Epithelial cell of esophagus (primary cell): ENCODE measurements around the gene NDUFS6.

ENCODE experiments used
- DNase-seq: peaks from one replicate; pipeline ENCODE4 v3.0.0; 2010; ENCODE audit warnings: low read depth
- H3K4me3 ChIP-seq: 2 replicates; pipeline ENCODE4 v1.5.1; 2011; ENCODE audit warnings: mild to moderate bottlenecking, low read length, control low read depth
- CTCF ChIP-seq: IDR thresholded peaks from 2 replicates; pipeline ENCODE4 v1.5.1; 2011; ENCODE audit warnings: low read depth, mild to moderate bottlenecking, low read length, control low read depth, inconsistent platforms; ENCODE audit not compliant: insufficient read depth; ENCODE audit errors: missing control alignments

Gene NDUFS6

GRCh38 chr5:1779782-1780613, 21.2 kb upstream of the NDUFS6 start:
- TF ChIP-seq CTCF, result no peak
- no peak overlapping the region for H3K4me3 ChIP-seq
- DNase-seq, result no peak

GRCh38 chr5:1780614-1780930, 20.6 kb upstream of the NDUFS6 start:
- no peak overlapping the region for H3K4me3 ChIP-seq
- DNase-seq, result no peak
- TF ChIP-seq CTCF, result no peak

DNA sequence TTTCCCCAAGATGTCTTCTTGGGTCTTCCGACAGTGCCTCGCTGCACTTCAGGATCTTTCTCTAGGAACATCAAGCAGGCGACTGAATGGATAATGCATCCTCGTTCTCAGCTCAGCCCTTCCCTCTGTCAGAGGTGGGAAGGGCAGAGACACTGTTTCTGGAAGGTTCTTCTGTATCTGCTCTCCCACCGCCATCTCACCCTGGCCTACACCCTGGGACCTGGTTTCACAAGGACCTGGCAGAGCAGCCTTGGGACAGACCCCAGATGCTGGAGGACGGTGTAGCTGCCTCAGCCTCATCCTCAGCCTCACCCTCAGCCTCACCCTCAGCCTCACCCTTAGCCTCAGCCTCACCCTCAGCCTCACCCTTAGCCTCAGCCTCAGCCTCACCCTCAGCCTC, 20.1 kb upstream of the NDUFS6 start:
- no peak for TF ChIP-seq CTCF
- no peak for DNase-seq
- no peak overlapping the region for H3K4me3 ChIP-seq

DNA sequence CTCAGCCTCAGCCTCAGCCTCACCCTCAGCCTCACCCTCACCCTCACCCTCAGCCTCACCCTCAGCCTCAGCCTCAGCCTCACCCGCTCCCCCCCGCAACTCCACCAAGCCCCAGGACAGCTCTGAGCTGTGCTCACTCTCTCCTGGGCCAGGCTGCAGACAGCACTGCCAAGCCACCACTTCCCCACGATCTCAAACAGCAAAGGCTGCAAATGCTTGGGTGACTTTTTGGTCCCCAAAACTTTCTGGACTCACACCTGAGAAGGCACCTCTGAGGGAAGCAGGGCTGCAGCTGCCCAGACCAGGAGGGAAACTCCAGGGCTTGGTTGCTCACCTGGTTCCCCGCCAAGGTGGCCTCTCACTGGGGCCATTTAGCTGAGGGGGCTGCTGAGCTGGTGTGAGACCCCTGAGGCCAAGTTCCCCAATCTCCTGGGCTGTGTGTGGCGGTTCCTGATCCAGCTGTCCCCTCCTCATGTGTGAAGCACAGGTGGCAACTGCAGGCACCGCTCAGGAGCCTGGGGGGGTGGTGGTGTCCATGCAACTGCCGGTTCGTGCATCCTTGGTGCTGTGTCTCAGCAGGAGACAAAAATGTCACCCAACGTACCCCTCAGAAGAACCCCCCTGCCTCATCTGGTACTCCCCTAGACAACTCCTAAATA, 19.4 kb upstream of the NDUFS6 start:
- DNase-seq, result no peak
- TF ChIP-seq CTCF, result no peak
- H3K4me3 ChIP-seq, result no peak overlapping the region

- H3K4me3 ChIP-seq, result no peak overlapping the region
- no peak for TF ChIP-seq CTCF
- no peak for DNase-seq
These were observed 18.6 kb upstream of the NDUFS6 start for GRCh38 chr5:1782385-1783215.

- H3K4me3 ChIP-seq, result no peak overlapping the region
- TF ChIP-seq CTCF, result no peak
- no peak for DNase-seq
These were observed 18.0 kb upstream of the NDUFS6 start for GRCh38 chr5:1783216-1783554.
